ENCODE results near the gene GID8. TPM values are rescaled to one million over a fixed set of nuclear protein-coding genes. Genes with fewer than 3 reads are reported as not detected.
A peak's percentile ranks its signal among the peaks of the same experiment; 100 is the strongest.

GID8 gene
- total and polyA plus RNA-seq, 8 donors: 10.8 to 39.3 (median 15.5) TPM

- Histone ChIP-seq H3K4me3 (no peak overlapping the region), H3K27ac (no peak overlapping the region), H3K36me3 (peaks cover 0 to 91% (median 48%) of the 10 kb centered on the region in 4 donors), H3K4me1 (peaks cover 0 to 4% (median 0%) of the 10 kb centered on the region in 4 donors), H3K9me3 (no peaks in the 10 kb centered on the region), H3K27me3 (no peaks in the 10 kb centered on the region)
- intact Hi-C loops (cut with DNase I; ENCODE audit: low total_unique reads): no loop called here
- no peak for TF ChIP-seq POLR2A (IDR thresholded peaks at IDR 0.05)
- TF ChIP-seq POLR2AphosphoS5 (IDR thresholded peaks at IDR 0.05): no peak
- no peak for TF ChIP-seq EP300 (IDR thresholded peaks at IDR 0.05)
- TF ChIP-seq, protein P1, sequence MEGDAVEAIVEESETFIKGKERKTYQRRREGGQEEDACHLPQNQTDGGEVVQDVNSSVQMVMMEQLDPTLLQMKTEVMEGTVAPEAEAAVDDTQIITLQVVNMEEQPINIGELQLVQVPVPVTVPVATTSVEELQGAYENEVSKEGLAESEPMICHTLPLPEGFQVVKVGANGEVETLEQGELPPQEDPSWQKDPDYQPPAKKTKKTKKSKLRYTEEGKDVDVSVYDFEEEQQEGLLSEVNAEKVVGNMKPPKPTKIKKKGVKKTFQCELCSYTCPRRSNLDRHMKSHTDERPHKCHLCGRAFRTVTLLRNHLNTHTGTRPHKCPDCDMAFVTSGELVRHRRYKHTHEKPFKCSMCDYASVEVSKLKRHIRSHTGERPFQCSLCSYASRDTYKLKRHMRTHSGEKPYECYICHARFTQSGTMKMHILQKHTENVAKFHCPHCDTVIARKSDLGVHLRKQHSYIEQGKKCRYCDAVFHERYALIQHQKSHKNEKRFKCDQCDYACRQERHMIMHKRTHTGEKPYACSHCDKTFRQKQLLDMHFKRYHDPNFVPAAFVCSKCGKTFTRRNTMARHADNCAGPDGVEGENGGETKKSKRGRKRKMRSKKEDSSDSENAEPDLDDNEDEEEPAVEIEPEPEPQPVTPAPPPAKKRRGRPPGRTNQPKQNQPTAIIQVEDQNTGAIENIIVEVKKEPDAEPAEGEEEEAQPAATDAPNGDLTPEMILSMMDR (IDR thresholded peaks at IDR 0.05): no peak
- WGBS, 5 donors: 80 to 90% (median 84%) methylated on average over 10 to 19 of the region's 19 CpGs
- peak in 1 of 2 donors; percentile 61 for DNase-seq
Observed at GRCh38 chr20:62961310-62961783, 23.4 kb downstream of the GID8 start.

GRCh38 chr20:62961799-62962198 is 23.9 kb downstream of the GID8 start:
- Histone ChIP-seq H3K27me3 (no peaks in the 10 kb centered on the region), H3K4me3 (no peak overlapping the region), H3K27ac (no peak overlapping the region), H3K36me3 (peaks cover 0 to 92% (median 48%) of the 10 kb centered on the region in 4 donors), H3K4me1 (no peaks in the 10 kb centered on the region), H3K9me3 (no peaks in the 10 kb centered on the region)
- no peak for TF ChIP-seq POLR2AphosphoS5 (IDR thresholded peaks at IDR 0.05)
- TF ChIP-seq, protein P1 (IDR thresholded peaks at IDR 0.05): no peak
- TF ChIP-seq EP300 (IDR thresholded peaks at IDR 0.05): no peak
- no peak for TF ChIP-seq POLR2A (IDR thresholded peaks at IDR 0.05)
- 93 to 94% (median 93%) methylated on average over 8 of the region's 8 CpGs for WGBS, 5 donors
- DNase-seq: no peak
- intact Hi-C loops (cut with DNase I; ENCODE audit: low total_unique reads): no loop called here

DNA sequence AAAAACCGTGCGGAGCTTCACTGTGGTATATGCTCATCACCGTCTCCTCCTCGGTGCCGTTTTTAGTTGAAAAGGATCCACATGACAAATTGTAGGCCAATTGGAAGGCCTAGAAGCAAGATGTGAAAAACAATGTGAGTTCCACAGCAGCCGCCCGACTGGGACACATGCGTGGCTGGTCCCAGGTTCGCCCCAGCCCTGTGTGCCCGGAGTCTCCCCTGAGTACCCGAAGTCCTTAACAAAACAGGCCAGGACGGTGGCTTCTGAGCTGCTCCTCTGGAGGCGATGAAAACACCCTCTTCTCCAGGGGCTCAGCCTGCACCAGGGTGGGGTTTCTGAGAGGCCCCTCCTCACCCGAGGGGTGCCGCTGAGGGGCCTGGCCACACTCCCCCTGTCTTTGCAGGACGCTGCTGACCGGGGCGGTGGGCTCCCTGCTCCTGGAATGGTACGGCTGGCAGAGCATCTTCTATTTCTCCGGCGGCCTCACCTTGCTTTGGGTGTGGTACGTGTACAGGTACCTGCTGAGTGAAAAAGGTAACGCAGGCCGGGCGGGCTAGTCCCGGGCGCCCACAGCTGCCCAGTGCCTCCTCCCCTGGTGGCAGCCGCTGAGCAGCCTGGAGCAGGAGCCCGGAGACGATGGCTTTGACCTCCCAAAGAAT is 24.4 kb downstream of the GID8 start:
- 92 to 96% (median 95%) methylated on average over 18 to 30 of the region's 30 CpGs for WGBS, 5 donors

DNA sequence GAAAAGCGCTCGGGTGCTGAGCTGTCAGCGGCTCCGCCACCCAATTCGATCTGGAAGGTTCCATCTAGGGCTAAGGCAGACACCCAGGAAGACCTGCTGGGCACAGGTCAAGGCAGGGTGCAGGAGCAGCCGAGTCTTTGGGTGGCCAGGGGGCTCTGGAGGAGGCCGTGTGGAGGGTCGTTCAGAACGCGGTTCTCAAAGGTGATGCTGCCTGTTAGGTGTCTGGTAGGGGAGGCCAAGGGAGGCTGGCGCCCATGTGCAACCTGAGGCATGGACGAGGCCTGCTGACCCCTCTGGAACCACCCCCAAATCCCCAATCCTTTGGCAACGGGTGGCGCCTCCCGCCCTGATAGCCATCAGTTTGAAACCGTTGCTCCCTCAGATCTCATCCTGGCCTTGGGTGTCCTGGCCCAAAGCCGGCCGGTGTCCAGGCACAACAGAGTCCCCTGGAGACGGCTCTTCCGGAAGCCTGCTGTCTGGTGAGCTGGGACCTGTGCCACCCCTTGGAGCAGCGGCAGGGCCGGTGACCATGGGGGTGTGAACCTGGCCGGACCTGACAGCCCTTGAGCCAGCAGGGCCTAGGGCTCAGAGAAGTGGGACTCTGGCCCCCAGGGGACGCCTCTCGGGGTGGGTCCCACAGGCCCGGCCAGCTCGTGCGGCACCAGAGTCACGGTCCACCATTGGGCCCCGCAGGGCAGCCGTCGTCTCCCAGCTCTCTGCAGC is 25.1 kb downstream of the GID8 start:
- peaks cover 0 to 92% (median 42%) of the 10 kb centered on the region in 4 donors for H3K36me3 ChIP-seq
- WGBS, 5 donors: 87 to 96% (median 91%) methylated on average over 22 to 32 of the region's 32 CpGs
- H3K27ac ChIP-seq: no peak overlapping the region
- intact Hi-C loops (cut with DNase I; ENCODE audit: low total_unique reads): no loop called here
- no peak overlapping the region for H3K4me3 ChIP-seq
- no peak for DNase-seq
- TF ChIP-seq, protein P1 (IDR thresholded peaks at IDR 0.05): no peak
- TF ChIP-seq POLR2A (IDR thresholded peaks at IDR 0.05) (no peak), EP300 (IDR thresholded peaks at IDR 0.05) (no peak), POLR2AphosphoS5 (IDR thresholded peaks at IDR 0.05) (no peak)
- peaks cover 0 to 7% (median 0%) of the 10 kb centered on the region in 3 donors for H3K27me3 ChIP-seq
- H3K4me1 ChIP-seq: no peaks in the 10 kb centered on the region
- H3K9me3 ChIP-seq: no peaks in the 10 kb centered on the region

More for the DNA sequence above, 24.4 kb downstream of the GID8 start:
- TF ChIP-seq, protein P1 (IDR thresholded peaks at IDR 0.05): no peak
- TF ChIP-seq POLR2A (IDR thresholded peaks at IDR 0.05): no peak
- no peak for TF ChIP-seq POLR2AphosphoS5 (IDR thresholded peaks at IDR 0.05)
- TF ChIP-seq EP300 (IDR thresholded peaks at IDR 0.05): no peak
- no peaks in the 10 kb centered on the region for H3K27me3 ChIP-seq
- H3K4me1 ChIP-seq: no peaks in the 10 kb centered on the region
- no peak overlapping the region for H3K4me3 ChIP-seq
- no peaks in the 10 kb centered on the region for H3K9me3 ChIP-seq
- DNase-seq: no peak
- H3K27ac ChIP-seq: no peak overlapping the region
- intact Hi-C loops (cut with DNase I; ENCODE audit: low total_unique reads): no loop called here
- peaks cover 0 to 92% (median 46%) of the 10 kb centered on the region in 4 donors for H3K36me3 ChIP-seq
